Endothelial cell of umbilical vein (primary cell): ENCODE data around the gene PRR5. TPM values are rescaled to one million over a fixed set of nuclear protein-coding genes. Genes with fewer than 3 reads are reported as not detected.

ENCODE experiments used
- BruUV-seq: library from RNA; stranded (reverse); fragments of 400-500 nt; replicated peaks from 2 replicates; lab custom pipeline; 2021; lab: Mats Ljungman, UMichigan
- CTCF ChIA-PET: fragments of 300-600, 350-600 bp; sonication (Branson Sonifier 250); formaldehyde crosslinking; loops from one replicate; lab custom pipeline; 2021; ENCODE audit warnings: antibody characterized with exemption, inconsistent platforms; lab: Charles Lee
- POLR2A ChIA-PET: fragments of 300-600, 350-600 bp; sonication (Branson Sonifier 250); formaldehyde crosslinking; loops from one replicate; lab custom pipeline; 2021; ENCODE audit warnings: antibody characterized with exemption, inconsistent platforms; lab: Charles Lee
- DNase-seq: peaks from one replicate; pipeline ENCODE4 v3.0.0-alpha.2; 2011; ENCODE audit warnings: low read depth, low spot score
- FAIRE-seq: peaks from 2 replicates; lab custom pipeline; 2011; peaks lifted over from hg19 to GRCh38; lab: Jason Lieb, UNC
- H2AFZ ChIP-seq: 2 replicates; pipeline ENCODE4 v1.6.0; 2012; ENCODE audit warnings: low read depth, low read length, control low read depth, inconsistent platforms
- H3K27ac ChIP-seq: 2 replicates; pipeline ENCODE4 v1.5.1; 2011; ENCODE audit warnings: low read depth, mild to moderate bottlenecking, control low read depth, low read length, moderate library complexity; ENCODE audit not compliant: insufficient read depth
- H3K27me3 ChIP-seq, 2 experiments: 2 replicates each; pipeline versions ENCODE4 v1.6.0 to v1.6.1; 2011; ENCODE audit warnings: low read length in 2 of 2, mixed read lengths in 1 of 2; ENCODE audit not compliant: control insufficient read depth in 2 of 2, insufficient read depth in 2 of 2
- H3K36me3 ChIP-seq, 2 experiments: 2 replicates in 1 of 2; 3 replicates in 1 of 2; pipeline ENCODE4 v1.5.1; 2011; ENCODE audit warnings: low read length in 2 of 2, mild to moderate bottlenecking in 1 of 2, moderate library complexity in 1 of 2; ENCODE audit not compliant: control insufficient read depth in 2 of 2, insufficient read depth in 2 of 2; ENCODE audit errors: extremely low read depth in 1 of 2
- H3K4me1 ChIP-seq: 3 replicates; pipeline ENCODE4 v1.5.1; 2011; ENCODE audit warnings: mild to moderate bottlenecking, low read length; ENCODE audit not compliant: control insufficient read depth, insufficient read depth; ENCODE audit errors: extremely low read depth
- H3K4me2 ChIP-seq: 2 replicates; pipeline ENCODE4 v1.6.1; 2011; ENCODE audit warnings: low read length, control low read depth, mixed read lengths; ENCODE audit not compliant: insufficient read depth
- H3K4me3 ChIP-seq, 3 experiments: fragments of 200-600 bp in 1 of 3; sonication (generic), shearing (Covaris generic) in 1 of 3; replicated peaks in 1 of 3; 2 replicates each; pipeline ENCODE4 v1.5.1; 2011 to 2016; ENCODE audit warnings: control low read depth in 3 of 3, low read length in 3 of 3, mild to moderate bottlenecking in 2 of 3, inconsistent platforms in 1 of 3, low read depth in 1 of 3, moderate library complexity in 1 of 3; ENCODE audit not compliant: insufficient read depth in 1 of 3
- H3K79me2 ChIP-seq: 2 replicates; pipeline ENCODE4 v1.6.0; 2012; ENCODE audit warnings: low read length, inconsistent platforms; ENCODE audit not compliant: control insufficient read depth, insufficient read depth
- H3K9ac ChIP-seq: replicated peaks from 2 replicates; pipeline ENCODE3; 2011; ENCODE audit warnings: low read length, control low read depth; ENCODE audit not compliant: insufficient read depth; ENCODE audit errors: extremely low read depth
- H3K9me1 ChIP-seq: replicated peaks from 3 replicates; pipeline ENCODE4 v1.6.0; 2011; ENCODE audit warnings: mild to moderate bottlenecking, low read length; ENCODE audit not compliant: control insufficient read depth, insufficient read depth; ENCODE audit errors: extremely low read depth
- H3K9me3 ChIP-seq: replicated peaks from 2 replicates; pipeline ENCODE4 v1.5.1; 2012; ENCODE audit warnings: low read length, inconsistent platforms; ENCODE audit not compliant: control insufficient read depth, insufficient read depth
- H4K20me1 ChIP-seq: replicated peaks from 2 replicates; pipeline ENCODE3; 2011; ENCODE audit warnings: mild to moderate bottlenecking, low read length; ENCODE audit not compliant: control insufficient read depth, insufficient read depth; ENCODE audit errors: extremely low read depth
- CTCF ChIP-seq, 2 donors: IDR thresholded peaks; 1 replicate in 1 of 2; 2 replicates in 1 of 2; pipeline ENCODE4 v1.5.1; 2011; ENCODE audit warnings: low read length in 2 of 2, mild to moderate bottlenecking in 2 of 2, moderate library complexity in 2 of 2, control low read depth in 1 of 2, inconsistent platforms in 1 of 2, low read depth in 1 of 2; ENCODE audit not compliant: insufficient read depth in 1 of 2; ENCODE audit errors: extremely low read depth in 1 of 2
- EZH2 ChIP-seq: IDR thresholded peaks from 2 replicates; pipeline ENCODE4 v1.6.1; 2012; ENCODE audit warnings: borderline replicate concordance, low read depth, mild to moderate bottlenecking, moderate library complexity, low read length, inconsistent platforms; ENCODE audit not compliant: severe bottlenecking
- FOS ChIP-seq: IDR thresholded peaks from 2 replicates; pipeline ENCODE4 v1.6.1; 2011; ENCODE audit warnings: mild to moderate bottlenecking, low read length, moderate library complexity, borderline replicate concordance; ENCODE audit not compliant: insufficient read depth
- GATA2 ChIP-seq: IDR thresholded peaks from 2 replicates; pipeline ENCODE4 v1.7.0; 2011; ENCODE audit warnings: low read depth, mild to moderate bottlenecking, moderate library complexity, mixed read lengths, low read length; ENCODE audit not compliant: insufficient read length, insufficient read depth
- JUN ChIP-seq: IDR thresholded peaks from 2 replicates; pipeline ENCODE4 v1.6.1; 2011; ENCODE audit warnings: borderline replicate concordance, low read depth; ENCODE audit not compliant: insufficient read length, insufficient read depth
- MAX ChIP-seq: IDR thresholded peaks from 2 replicates; pipeline ENCODE4 v1.6.1; 2011; ENCODE audit not compliant: insufficient read depth, insufficient read length
- MYC ChIP-seq: IDR thresholded peaks from one replicate; pipeline ENCODE4 v1.6.1; 2011; ENCODE audit warnings: mild to moderate bottlenecking, low read depth, low read length
- POLR2AphosphoS5 ChIP-seq: IDR thresholded peaks from 2 replicates; pipeline ENCODE4 v1.6.1; 2012; ENCODE audit warnings: low read depth, mild to moderate bottlenecking, control low read depth, low read length, moderate library complexity; ENCODE audit not compliant: insufficient read depth
- dilution Hi-C: fragments of 300-500 bp; cut with MboI; formaldehyde crosslinking; loops from one replicate; pipeline ENCODE4 v1.15.0; 2019; ENCODE audit warnings: low sequenced_read_pairs; ENCODE audit not compliant: extremely low pct_ligation_motif_present
- intact Hi-C: fragments of 100-400 bp; cut with micrococcal nuclease; formaldehyde crosslinking; loops from one replicate; pipeline ENCODE4 v1.10.0; 2022
- polyA plus RNA-seq, 4 experiments: library from polyadenylated mRNA; depleted of rRNA in 3 of 4; stranded (reverse) in 3 of 4; unstranded in 1 of 4; fragments of >200 nt; gene quantifications; 2 replicates each; pipeline versions ENCODE4 v1.2.1 to v1.2.3, GENCODE V29; 2011 to 2012; ENCODE audit warnings: missing spikeins in 1 of 4
- total RNA-seq: library from RNA; stranded (reverse); gene quantifications from 2 replicates; pipeline ENCODE4 v1.2.3, GENCODE V29; 2021

The PRR5 gene
- total and polyA plus RNA-seq, 2 donors (not counting 3 experiments of a cell fraction or from before 2014, with no cell fraction given) = 4.3 to 9.0 TPM

- FAIRE-seq = no peak
- no peak overlapping the region for H2AFZ ChIP-seq
- no peaks in the 10 kb centered on the region for H3K79me2 ChIP-seq
- no peaks in the 10 kb centered on the region for H3K9me1 ChIP-seq
- no peak for DNase-seq
- no peaks in the 10 kb centered on the region for H3K4me1 ChIP-seq
- BruUV-seq = no TSS peak
- intact Hi-C loops = no loop called here
- H3K27ac ChIP-seq = no peak overlapping the region
- peaks cover 25 to 28% of the 10 kb centered on the region in 2 experiments for H3K27me3 ChIP-seq
- no peak overlapping the region for H3K4me3 ChIP-seq
- dilution Hi-C loops = no loop called here
- no peak for TF ChIP-seq EZH2
- TF ChIP-seq MYC = no peak
- no peak for TF ChIP-seq MAX
- no peak for TF ChIP-seq POLR2AphosphoS5
- TF ChIP-seq GATA2 = no peak
- no peak for TF ChIP-seq FOS
- no peak for TF ChIP-seq CTCF (IDR thresholded peaks at IDR 0.05; ENCODE audit: extremely low read depth in 1 of 2, insufficient read depth in 1 of 2, low read depth in 1 of 2, low read length in 2 of 2)
- no peak for TF ChIP-seq JUN
- ChIA-PET POLR2A (no interaction called here), CTCF (no interaction called here)
- no peaks in the 10 kb centered on the region for H3K9me3 ChIP-seq
- no peaks in the 10 kb centered on the region for H4K20me1 ChIP-seq
- no peak overlapping the region for H3K9ac ChIP-seq
- H3K4me2 ChIP-seq = no peak overlapping the region
- no peaks in the 10 kb centered on the region for H3K36me3 ChIP-seq
These were observed 53.0 kb downstream of the PRR5 start for GRCh38 chr22:44754998-44755397.
